Mammary epithelial cell (primary cell): ENCODE measurements around the gene CD180.

ENCODE experiments used
- CTCF ChIP-seq, 2 donors: IDR thresholded peaks in 1 of 2; conservative IDR thresholded peaks in 1 of 2; 2 replicates each; pipeline ENCODE4 v1.5.1; 2011 to 2012; ENCODE audit warnings: inconsistent platforms in 2 of 2, low read length in 2 of 2, mild to moderate bottlenecking in 2 of 2, control low read depth in 1 of 2, low read depth in 1 of 2; ENCODE audit not compliant: insufficient read depth in 1 of 2; ENCODE audit errors: extremely low read depth in 1 of 2
- EZH2 ChIP-seq: IDR thresholded peaks from 2 replicates; pipeline ENCODE4 v1.6.1; 2012; ENCODE audit warnings: low read length, inconsistent platforms, borderline replicate concordance

GRCh38 chr5:67196537-67197059 lies at the start of gene CD180:
- TF ChIP-seq CTCF (conservative IDR thresholded peaks at IDR 0.05 in 1 of 2, IDR thresholded peaks at IDR 0.05 in 1 of 2; ENCODE audit: extremely low read depth in 1 of 2, insufficient read depth in 1 of 2, low read depth in 1 of 2, low read length in 2 of 2) (no peak), EZH2 (no peak)
